Measurements from ENCODE around the gene COPRS. TPM values are rescaled to one million over a fixed set of nuclear protein-coding genes. Genes with fewer than 3 reads are reported as not detected.
A peak's percentile ranks its signal among the peaks of the same experiment; 100 is the strongest.
"Not testable (repeated sequence)": the region's sequence is repeated elsewhere in the genome, so short reads cannot be mapped to it uniquely, and the experiment has no call there.

The COPRS gene
- total RNA-seq, 1 donor from 2014 or later: 103 TPM

- DNase-seq (ENCODE audit: low spot score): no peak
These were observed 13.8 kb downstream of the COPRS start for GRCh38 chr17:31845291-31845690.

DNA sequence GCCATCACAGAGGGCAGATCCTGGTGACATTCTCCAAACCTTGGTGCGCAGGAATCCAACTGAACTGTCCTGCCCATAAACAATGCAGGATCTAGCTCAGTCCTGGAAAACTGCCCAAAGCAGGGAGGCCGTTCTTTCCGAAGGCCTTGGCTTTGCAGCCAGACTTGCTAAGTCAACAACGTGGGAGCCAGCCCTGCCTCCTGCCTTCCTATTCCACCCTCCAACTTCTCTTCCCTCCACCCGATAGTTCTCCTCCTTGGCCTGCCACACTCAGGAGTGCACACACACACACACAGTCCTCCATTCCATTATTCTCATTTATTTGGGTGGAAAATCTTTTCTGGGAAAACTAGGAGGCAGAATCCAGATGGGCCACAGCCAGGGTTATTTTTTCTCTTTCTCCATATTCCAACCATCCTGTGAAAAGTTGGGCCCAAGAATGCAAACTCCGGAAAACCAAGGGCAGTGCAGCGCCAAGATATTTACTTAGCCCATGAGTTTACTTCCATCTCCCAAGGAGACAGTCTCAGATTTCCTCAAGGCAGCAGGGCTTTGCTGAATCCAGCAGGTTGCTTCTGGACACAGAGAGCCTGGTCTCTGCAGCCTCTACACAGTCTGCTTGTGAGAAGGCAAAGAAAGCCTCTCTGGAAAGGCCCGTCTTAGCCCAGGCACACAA is 15.8 kb downstream of the COPRS start:
- DNase-seq (ENCODE audit: low spot score): peak; percentile 77

GRCh38 chr17:31842195-31843069 is 16.6 kb downstream of the COPRS start:
- peak; percentile 84 for DNase-seq (ENCODE audit: low spot score)

DNA sequence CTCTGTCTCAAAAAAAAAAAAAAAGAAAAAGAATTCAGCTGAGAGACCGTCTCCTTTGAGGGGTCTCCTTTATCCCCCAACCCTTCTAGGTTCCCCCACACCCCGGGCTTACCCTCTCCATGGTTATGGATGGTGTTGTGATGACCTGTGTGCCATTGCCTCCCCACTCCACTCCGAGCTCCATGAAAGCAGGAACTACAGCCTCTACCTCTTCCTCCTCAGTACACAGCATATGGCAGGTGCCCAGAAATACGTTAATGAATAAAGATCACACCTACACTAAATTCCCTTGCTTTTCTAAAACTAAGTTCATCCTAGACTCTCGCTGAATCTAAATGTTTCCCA is 17.2 kb downstream of the COPRS start:
- DNase-seq (ENCODE audit: low spot score): no peak

DNA sequence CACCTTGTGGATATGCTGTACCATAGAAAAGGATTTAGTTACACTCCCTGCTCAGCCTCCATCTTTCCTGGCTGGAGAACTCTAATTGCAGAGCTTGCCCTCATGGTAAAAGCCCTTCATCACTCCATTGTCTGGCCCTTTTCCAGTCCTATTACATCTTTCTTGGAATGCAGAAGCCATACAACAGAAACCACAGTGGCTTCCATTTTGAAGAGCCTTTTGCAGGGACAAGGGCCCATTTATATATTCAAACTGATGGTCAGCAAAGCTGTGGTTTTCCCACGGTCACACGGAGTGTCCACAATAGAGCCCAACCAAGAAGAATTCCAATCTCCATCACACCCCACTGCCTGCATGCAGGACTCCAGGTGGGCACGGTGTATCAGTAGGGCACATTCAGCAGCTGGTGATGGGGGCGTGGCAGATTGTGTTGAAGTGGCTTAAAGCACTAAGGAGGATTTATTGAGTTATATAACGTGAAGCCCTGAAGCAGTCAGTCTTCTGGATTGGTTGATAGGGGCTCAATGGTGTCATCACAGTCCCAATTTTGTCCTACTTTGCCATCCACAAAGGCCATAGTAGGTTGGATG is 20.3 kb downstream of the COPRS start:
- DNase-seq (ENCODE audit: low spot score): no peak

DNA sequence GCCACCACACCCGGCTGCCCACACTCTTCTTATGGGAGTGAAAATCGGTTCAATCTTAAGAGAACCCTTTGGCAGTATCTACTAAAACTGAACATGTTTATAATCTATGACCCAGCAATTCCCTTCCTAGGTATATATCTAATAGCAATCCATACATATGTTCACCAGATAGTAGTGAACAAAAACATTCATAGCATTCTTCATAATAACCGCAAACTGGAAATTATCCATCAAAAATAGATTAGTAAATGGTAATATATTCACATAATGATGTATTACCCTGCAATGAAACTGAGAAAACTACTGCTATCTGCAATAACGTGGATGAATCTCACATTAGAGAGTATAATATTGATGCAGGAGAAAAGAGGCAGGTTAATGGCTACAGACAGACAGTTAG is 23.1 kb downstream of the COPRS start:
- no peak for DNase-seq (ENCODE audit: low spot score)

DNA sequence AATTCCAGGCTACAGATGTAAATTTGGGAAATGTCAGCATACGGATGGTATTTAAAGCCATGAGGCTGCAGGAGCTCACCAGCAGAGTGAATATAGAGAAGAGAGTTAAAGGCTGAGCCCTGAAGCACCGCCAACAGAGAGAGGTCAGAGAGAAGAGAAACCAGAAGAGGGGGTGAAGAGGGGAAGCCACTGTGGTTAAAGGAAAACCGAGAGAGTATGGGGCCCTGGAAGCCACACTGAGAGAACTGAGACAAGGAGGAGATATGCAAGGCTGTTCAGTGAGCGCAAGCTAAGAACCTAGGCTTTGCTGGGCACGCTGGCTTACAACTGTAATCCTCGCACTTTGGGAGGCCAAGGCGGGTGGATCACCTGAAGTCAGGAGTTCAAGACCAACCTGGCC is 24.6 kb downstream of the COPRS start:
- DNase-seq (ENCODE audit: low spot score): no peak

GRCh38 chr17:31832746-31833145 is 26.3 kb downstream of the COPRS start:
- DNase-seq (ENCODE audit: low spot score): no peak

GRCh38 chr17:31830971-31831858 is 27.8 kb downstream of the COPRS start:
- no peak for DNase-seq (ENCODE audit: low spot score)

DNA sequence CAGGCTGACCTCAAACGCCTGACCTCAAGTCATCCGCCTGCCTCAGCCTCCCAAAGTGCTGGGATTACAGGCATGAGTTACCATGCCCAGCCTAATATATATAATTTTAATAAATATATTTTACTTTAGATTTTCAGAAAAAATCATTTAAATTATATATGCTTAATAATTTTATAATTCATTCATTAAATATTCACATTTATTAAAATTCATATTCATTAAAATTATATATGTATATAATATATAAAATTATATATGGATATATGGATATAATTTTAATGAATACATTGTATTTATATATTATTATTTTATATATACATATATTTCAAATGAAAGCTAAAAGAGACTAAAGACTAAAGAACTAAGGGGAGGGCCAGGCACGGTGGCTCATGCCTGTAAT is 29.4 kb downstream of the COPRS start:
- DNase-seq (ENCODE audit: low spot score): no peak

GRCh38 chr17:31828955-31829354 is 30.1 kb downstream of the COPRS start:
- DNase-seq (ENCODE audit: low spot score): not testable (repeated sequence)

DNA sequence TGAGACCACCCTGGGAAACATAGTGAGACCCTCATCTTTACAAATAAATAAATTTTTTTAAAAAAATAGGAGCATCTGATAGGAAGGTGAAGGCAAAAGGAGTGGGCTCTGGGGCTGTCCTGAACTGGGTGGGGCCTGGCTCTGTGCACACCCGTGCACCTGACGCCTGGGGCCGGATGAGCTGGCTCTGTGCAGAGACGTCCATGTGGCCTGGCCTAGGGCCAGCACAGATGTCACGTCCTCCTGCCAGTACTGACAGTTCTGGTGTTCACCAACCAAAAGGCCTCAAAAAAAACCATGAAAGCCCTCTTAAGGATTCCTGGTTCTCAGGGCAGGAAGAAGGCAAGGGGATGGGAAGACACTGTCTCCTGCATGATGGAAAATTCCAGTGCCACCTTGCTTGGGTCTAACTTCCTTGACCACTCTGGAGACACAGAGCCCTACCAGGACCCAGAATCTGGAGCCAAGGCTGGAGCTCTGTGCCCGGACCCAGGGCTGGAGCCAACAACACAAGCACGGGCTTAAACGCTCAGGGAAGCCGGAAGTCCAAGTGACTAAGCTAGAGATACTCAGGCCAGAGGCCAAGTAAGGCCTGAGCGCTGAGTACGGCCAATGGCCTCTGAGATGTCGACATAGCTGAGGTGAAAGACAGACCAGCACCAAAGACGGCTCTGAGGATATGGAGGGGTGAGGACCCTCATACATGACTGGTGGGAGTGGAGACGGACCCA is 32.9 kb downstream of the COPRS start:
- no peak for DNase-seq (ENCODE audit: low spot score)

- no peak for DNase-seq (ENCODE audit: low spot score)
These were observed 34.2 kb downstream of the COPRS start for GRCh38 chr17:31824766-31825360.

DNA sequence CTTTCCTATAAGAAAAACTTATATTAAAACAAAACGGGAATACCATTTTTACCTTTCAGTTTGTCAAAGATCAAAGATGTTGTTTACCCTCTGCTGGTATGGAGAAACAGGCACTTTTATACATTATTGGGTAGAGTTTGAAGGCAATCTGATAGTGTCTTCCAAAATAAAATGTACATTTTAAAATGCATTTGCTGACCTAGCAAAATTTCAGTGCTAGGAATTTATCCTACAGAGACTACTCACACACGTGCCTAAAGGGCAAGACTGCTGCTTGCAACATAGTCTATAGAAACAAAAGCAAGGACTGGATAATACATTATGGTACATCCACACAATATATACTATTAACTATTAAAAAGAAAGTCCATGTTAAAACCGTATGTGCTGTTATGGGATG is 36.0 kb downstream of the COPRS start:
- no peak for DNase-seq (ENCODE audit: low spot score)

DNA sequence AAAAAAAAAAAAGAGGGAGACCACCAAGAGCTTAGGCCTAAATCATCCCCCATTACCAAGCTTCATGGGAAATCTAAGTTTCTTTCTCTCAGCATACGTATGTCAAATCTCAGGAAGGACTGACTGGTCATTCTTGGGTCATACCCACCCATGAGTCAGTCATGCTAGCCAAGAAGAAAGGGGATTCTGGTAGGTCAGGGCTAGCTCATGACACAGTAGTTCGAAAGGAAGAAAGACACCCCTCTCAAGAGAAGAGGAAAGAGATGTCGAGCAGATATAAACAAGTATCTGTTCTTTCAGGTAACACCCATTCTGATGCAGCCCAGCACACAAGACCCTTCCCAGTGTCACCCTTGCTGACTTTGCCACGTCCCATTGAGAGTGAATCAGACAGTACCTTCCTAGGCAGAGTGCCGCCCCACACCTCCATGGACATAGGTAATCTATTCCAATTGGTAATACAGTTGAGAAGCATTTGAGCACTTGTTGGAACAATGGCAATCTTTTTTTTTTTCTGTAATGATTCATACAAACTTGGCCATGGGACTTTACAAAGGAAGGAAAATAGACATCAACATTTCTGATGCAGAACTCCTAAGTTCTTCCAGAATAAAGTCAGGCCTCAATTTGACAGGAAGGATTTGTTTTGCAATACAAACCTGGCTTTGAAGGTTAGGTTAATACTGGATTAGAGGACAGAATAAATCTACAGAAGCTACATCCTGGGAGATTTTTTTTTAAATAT is 38.2 kb downstream of the COPRS start:
- no peak for DNase-seq (ENCODE audit: low spot score)

GRCh38 chr17:31819578-31819977 is 39.5 kb downstream of the COPRS start:
- DNase-seq (ENCODE audit: low spot score): no peak

GRCh38 chr17:31818863-31819262 is 40.2 kb downstream of the COPRS start:
- DNase-seq (ENCODE audit: low spot score): not testable (repeated sequence)

DNA sequence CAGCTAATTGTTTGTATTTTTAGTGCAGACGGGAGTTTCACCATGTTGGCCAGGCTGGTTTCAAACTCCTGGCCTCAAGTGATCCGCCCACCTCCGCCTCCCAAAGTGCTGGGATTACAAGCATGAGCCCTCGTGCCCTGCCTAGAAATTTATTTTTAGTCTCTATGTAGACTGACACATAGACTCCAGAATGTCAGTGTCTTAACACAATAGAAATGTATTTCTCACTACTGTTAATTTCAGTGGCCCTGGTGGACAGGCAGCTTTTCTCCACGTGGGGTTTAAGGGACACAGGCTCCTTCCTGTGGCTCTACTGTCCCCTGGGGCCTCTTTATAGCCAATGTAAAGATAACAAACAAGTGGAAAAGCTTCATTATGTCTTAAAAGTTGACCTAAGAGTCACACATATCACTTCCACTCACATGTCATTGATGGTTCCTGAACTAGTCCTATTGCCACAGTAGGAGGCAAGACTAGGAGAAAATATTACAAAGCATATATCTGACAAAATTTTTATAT is 43.8 kb downstream of the COPRS start:
- DNase-seq (ENCODE audit: low spot score): no peak

GRCh38 chr17:31811101-31811500 is 47.9 kb downstream of the COPRS start:
- DNase-seq (ENCODE audit: low spot score): no peak

DNA sequence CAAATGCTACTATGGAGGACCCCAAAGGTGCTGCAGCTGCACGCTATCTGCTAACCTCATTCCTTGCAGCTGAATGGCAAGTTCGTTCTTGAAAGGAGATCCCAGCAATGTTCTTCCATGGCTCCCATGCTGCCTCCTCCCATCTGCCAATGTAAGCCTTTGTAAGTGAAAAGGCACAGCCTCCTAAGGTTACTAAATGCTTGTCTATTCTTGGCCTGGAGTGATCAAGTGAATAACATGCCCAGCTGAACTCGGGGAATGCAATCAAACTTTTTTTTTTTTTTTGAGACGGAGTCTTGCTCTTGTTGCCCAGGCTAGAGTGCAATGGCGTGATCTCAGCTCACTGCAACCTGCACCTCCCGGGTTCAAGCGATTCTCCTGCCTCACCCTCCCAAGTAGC is 49.2 kb downstream of the COPRS start:
- not testable (repeated sequence) for DNase-seq (ENCODE audit: low spot score)

All from umbilical cord (tissue), 2 donors.